Measurements from ENCODE around the gene SMC3. TPM values are rescaled to one million over a fixed set of nuclear protein-coding genes. Genes with fewer than 3 reads are reported as not detected.
A peak's percentile ranks its signal among the peaks of the same experiment; 100 is the strongest.

Gene SMC3
- total RNA-seq, 1 donor from 2014 or later = 20.9 TPM

DNA sequence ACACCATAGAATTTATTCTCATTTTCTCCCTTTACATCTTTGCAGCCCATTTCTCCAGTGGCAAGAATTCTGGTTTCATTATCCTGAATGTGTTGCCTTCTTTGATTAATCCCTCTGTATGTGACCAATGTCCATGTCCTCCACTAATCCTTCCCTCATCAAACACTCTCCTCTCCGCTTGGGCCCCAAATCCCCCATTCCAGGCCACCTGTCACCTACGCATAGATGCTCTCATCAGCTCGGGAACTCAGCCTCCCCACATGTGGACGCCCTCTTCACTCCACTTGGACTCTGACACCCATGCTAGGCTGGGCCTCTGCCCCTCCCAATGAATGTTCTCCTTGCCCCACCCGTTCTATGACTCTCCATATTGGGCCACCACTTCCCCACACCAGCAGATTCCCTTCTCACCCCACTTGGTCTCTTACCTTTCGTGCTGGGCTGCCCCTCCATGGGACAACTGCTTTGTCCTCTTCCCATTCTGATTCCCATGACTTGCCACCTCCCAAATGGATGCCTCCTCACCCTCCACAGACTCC lies 57.9 kb downstream of the SMC3 start:
- Histone ChIP-seq H3K27ac (replicated peaks) (no peak overlapping the region), H3K27me3 (ENCODE audit: low read depth) (no peaks in the 10 kb centered on the region), H3K4me1 (peaks cover 12% of the 10 kb centered on the region), H3K9me3 (replicated peaks) (peaks cover 10% of the 10 kb centered on the region), H3K36me3 (no peaks in the 10 kb centered on the region), H3K4me3 (no peak overlapping the region)
- intact Hi-C loops (cut with micrococcal nuclease) = no loop called here
- TF ChIP-seq, protein P1, sequence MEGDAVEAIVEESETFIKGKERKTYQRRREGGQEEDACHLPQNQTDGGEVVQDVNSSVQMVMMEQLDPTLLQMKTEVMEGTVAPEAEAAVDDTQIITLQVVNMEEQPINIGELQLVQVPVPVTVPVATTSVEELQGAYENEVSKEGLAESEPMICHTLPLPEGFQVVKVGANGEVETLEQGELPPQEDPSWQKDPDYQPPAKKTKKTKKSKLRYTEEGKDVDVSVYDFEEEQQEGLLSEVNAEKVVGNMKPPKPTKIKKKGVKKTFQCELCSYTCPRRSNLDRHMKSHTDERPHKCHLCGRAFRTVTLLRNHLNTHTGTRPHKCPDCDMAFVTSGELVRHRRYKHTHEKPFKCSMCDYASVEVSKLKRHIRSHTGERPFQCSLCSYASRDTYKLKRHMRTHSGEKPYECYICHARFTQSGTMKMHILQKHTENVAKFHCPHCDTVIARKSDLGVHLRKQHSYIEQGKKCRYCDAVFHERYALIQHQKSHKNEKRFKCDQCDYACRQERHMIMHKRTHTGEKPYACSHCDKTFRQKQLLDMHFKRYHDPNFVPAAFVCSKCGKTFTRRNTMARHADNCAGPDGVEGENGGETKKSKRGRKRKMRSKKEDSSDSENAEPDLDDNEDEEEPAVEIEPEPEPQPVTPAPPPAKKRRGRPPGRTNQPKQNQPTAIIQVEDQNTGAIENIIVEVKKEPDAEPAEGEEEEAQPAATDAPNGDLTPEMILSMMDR (IDR thresholded peaks at IDR 0.05; ENCODE audit: borderline replicate concordance) = no peak
- DNase-seq = no peak

GRCh38 chr10:110625951-110626855 lies 58.7 kb downstream of the SMC3 start:
- Histone ChIP-seq H3K4me1 (peaks cover 13% of the 10 kb centered on the region), H3K4me3 (no peak overlapping the region), H3K36me3 (no peaks in the 10 kb centered on the region), H3K27me3 (ENCODE audit: low read depth) (no peaks in the 10 kb centered on the region), H3K27ac (replicated peaks) (no peak overlapping the region), H3K9me3 (replicated peaks) (peaks cover 7% of the 10 kb centered on the region)
- no peak for DNase-seq
- intact Hi-C loops (cut with micrococcal nuclease) = no loop called here
- TF ChIP-seq, protein P1 (IDR thresholded peaks at IDR 0.05; ENCODE audit: borderline replicate concordance) = no peak

DNA sequence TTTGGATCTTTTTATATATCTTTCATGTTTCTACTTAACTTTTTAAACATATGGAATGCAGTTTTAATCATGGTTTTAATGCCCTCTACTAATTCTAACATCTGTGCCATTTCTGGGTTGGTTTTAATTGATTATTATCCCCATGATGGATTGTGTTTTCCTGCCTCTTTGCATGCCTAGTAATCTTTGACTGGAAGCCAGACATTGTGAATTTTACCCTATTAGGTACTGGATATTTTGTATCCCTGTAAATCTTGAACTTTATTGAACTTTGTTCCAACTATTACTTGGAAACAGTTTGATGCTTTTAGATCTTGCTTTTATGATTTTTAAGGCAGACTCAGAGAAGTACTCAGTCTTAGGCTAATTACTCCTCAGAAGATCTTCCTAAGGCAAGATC lies 60.7 kb downstream of the SMC3 start:
- DNase-seq = no peak
- intact Hi-C loops (cut with micrococcal nuclease) = no loop called here
- Histone ChIP-seq H3K9me3 (replicated peaks) (no peaks in the 10 kb centered on the region), H3K27ac (replicated peaks) (no peak overlapping the region), H3K27me3 (ENCODE audit: low read depth) (no peaks in the 10 kb centered on the region), H3K36me3 (no peaks in the 10 kb centered on the region), H3K4me3 (no peak overlapping the region), H3K4me1 (peaks cover 20% of the 10 kb centered on the region)
- TF ChIP-seq, protein P1 (IDR thresholded peaks at IDR 0.05; ENCODE audit: borderline replicate concordance) = no peak

DNA sequence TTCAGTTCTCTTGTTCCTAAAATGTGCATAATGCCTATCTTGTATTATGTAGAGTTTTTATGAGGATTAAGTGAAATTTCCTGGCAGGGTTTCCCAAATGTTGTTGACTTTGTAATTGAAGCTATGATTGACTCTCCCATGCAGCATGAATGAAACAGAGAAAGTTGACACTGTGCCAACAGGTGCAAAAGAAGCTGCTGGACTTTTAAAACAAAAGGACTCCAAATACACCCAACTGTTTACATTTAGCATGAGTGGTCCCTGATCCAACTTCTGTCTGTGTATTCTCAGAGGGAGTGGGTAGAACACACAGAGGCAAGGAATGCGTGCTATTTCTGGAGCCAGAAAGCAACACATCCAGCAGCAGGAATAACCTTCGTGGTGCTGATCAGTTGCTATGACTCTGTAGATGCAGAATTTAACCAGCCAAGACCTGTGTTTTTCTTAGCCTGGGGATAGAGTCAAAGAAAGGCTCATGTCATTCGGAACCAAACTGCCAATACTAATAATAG lies 62.2 kb downstream of the SMC3 start:
- no peaks in the 10 kb centered on the region for H3K9me3 ChIP-seq (replicated peaks)
- H3K27me3 ChIP-seq (ENCODE audit: low read depth) = no peaks in the 10 kb centered on the region
- H3K4me3 ChIP-seq = no peak overlapping the region
- peak overlapping the region; percentile 83 for H3K27ac ChIP-seq (replicated peaks)
- intact Hi-C loops (cut with micrococcal nuclease) = no loop called here
- DNase-seq = no peak
- H3K36me3 ChIP-seq = no peaks in the 10 kb centered on the region
- TF ChIP-seq, protein P1 (IDR thresholded peaks at IDR 0.05; ENCODE audit: borderline replicate concordance) = no peak
- peaks cover 20% of the 10 kb centered on the region for H3K4me1 ChIP-seq

DNA sequence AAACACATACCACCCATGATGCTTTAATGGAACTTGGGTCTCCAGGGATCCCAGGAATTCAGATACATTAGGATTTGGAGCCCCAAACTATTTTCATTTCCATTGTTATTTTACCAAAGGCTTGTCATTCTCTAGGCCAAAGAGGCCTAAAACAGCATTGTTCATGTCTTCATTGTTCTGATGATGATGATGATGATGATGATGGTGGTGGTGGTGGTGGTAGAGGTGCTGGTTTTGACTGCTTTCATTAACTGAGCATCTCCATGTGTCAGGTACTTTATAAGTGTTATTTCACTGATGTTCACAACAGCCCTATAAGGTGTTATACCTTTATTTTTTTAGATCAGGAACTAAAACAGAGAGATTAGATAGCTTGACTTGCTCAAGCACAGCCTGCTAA lies 64.4 kb downstream of the SMC3 start:
- Histone ChIP-seq H3K9me3 (replicated peaks) (no peaks in the 10 kb centered on the region), H3K4me3 (no peak overlapping the region), H3K27me3 (ENCODE audit: low read depth) (no peaks in the 10 kb centered on the region), H3K27ac (replicated peaks) (peak overlapping the region; percentile 83), H3K4me1 (peaks cover 40% of the 10 kb centered on the region), H3K36me3 (no peaks in the 10 kb centered on the region)
- intact Hi-C loops (cut with micrococcal nuclease) = no loop called here
- TF ChIP-seq, protein P1 (IDR thresholded peaks at IDR 0.05; ENCODE audit: borderline replicate concordance) = no peak
- DNase-seq = no peak
